ENCODE data around the gene NOS3.

GRCh38 chr7:150997817-150998216 lies 7.0 kb downstream of the NOS3 start:
- TF ChIP-seq, protein P1, sequence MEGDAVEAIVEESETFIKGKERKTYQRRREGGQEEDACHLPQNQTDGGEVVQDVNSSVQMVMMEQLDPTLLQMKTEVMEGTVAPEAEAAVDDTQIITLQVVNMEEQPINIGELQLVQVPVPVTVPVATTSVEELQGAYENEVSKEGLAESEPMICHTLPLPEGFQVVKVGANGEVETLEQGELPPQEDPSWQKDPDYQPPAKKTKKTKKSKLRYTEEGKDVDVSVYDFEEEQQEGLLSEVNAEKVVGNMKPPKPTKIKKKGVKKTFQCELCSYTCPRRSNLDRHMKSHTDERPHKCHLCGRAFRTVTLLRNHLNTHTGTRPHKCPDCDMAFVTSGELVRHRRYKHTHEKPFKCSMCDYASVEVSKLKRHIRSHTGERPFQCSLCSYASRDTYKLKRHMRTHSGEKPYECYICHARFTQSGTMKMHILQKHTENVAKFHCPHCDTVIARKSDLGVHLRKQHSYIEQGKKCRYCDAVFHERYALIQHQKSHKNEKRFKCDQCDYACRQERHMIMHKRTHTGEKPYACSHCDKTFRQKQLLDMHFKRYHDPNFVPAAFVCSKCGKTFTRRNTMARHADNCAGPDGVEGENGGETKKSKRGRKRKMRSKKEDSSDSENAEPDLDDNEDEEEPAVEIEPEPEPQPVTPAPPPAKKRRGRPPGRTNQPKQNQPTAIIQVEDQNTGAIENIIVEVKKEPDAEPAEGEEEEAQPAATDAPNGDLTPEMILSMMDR (IDR thresholded peaks at IDR 0.05 in 4 of 5, conservative IDR thresholded peaks at IDR 0.05 in 1 of 5): no peak
- no peak for TF ChIP-seq POLR2A (IDR thresholded peaks at IDR 0.05)
